GM12878 (cell line): ENCODE data around the gene LCN12. TPM values are rescaled to one million over a fixed set of nuclear protein-coding genes. Genes with fewer than 3 reads are reported as not detected.
A peak's percentile ranks its signal among the peaks of the same experiment; 100 is the strongest.

ENCODE experiments used
- ATAC-seq: fragments of 200-7000 bp; cut with Tn5 transposase; 3 replicates; pipeline ENCODE4 v1.9.1; 2020; ENCODE audit warnings: mild to moderate bottlenecking, moderate library complexity
- BruUV-seq: library from RNA; stranded (reverse); fragments of 400-500 nt; replicated peaks from 2 replicates; lab custom pipeline; 2021; lab: Mats Ljungman, UMichigan
- CTCF ChIA-PET: fragments of 300-600 bp; sonication (Branson Sonifier 250); formaldehyde crosslinking; extraction: SDS; loops from one replicate; lab custom pipeline; 2021; ENCODE audit warnings: inconsistent platforms; lab: Yijun Ruan, JAX
- POLR2A ChIA-PET: fragments of 350-600 bp; formaldehyde crosslinking; extraction: SDS; loops from one replicate; lab custom pipeline; 2021; ENCODE audit warnings: inconsistent platforms; lab: Charles Lee
- RAD21 ChIA-PET: fragments of 300-600 bp; sonication (Branson Sonifier 250); formaldehyde crosslinking; loops from one replicate; lab custom pipeline; 2023; ENCODE audit warnings: antibody characterized with exemption; ENCODE audit not compliant: unreplicated experiment; lab: Charles Lee
- SMC1A ChIA-PET: fragments of 300-600 bp; sonication (Branson Sonifier 250); formaldehyde crosslinking; loops from one replicate; lab custom pipeline; 2023; ENCODE audit not compliant: unreplicated experiment, uncharacterized antibody; lab: Charles Lee
- DNase-seq: peaks from one replicate; pipeline ENCODE4 v3.0.0-alpha.2; 2011; ENCODE audit warnings: low read depth, low spot score
- FAIRE-seq: peaks from 3 replicates; lab custom pipeline; 2011; peaks lifted over from hg19 to GRCh38; lab: Jason Lieb, UNC
- H2AFZ ChIP-seq: 2 replicates; pipeline ENCODE4 v1.6.0; 2011; ENCODE audit warnings: low read depth, low read length, control low read depth; ENCODE audit not compliant: control insufficient read depth
- H3K27ac ChIP-seq: 2 replicates; pipeline ENCODE4 v1.5.1; 2011; ENCODE audit warnings: control low read depth; ENCODE audit not compliant: control insufficient read depth, insufficient read depth
- H3K27me3 ChIP-seq, 2 experiments: replicated peaks in 1 of 2; 2 replicates each; pipeline versions ENCODE4 v1.6.0 to v1.6.1; 2011; ENCODE audit warnings: low read length in 1 of 2; ENCODE audit not compliant: control insufficient read depth in 2 of 2, insufficient read depth in 2 of 2
- H3K36me3 ChIP-seq, 2 experiments: 2 replicates each; pipeline ENCODE4 v1.5.1; 2011; ENCODE audit warnings: low read length in 1 of 2; ENCODE audit not compliant: control insufficient read depth in 2 of 2, insufficient read depth in 2 of 2
- H3K4me1 ChIP-seq: 2 replicates; pipeline ENCODE4 v1.6.1; 2011; ENCODE audit warnings: mild to moderate bottlenecking, low read length, moderate library complexity, mixed read lengths; ENCODE audit not compliant: control insufficient read depth, insufficient read depth
- H3K4me2 ChIP-seq: 2 replicates; pipeline ENCODE4 v1.6.0; 2011; ENCODE audit warnings: control low read depth; ENCODE audit not compliant: control insufficient read depth, insufficient read depth
- H3K4me3 ChIP-seq: fragments of 200-600 bp; sonication (generic); 2 replicates; pipeline ENCODE4 v1.5.1; 2016
- H3K79me2 ChIP-seq: 2 replicates; pipeline ENCODE4 v1.6.0; 2011; ENCODE audit warnings: low read length; ENCODE audit not compliant: control insufficient read depth, insufficient read depth
- H3K9ac ChIP-seq: 2 replicates; pipeline ENCODE4 v1.8.0; 2011; ENCODE audit warnings: low read length, control low read depth, mixed read lengths; ENCODE audit not compliant: control insufficient read depth, insufficient read depth
- H3K9me3 ChIP-seq: replicated peaks from 3 replicates; pipeline ENCODE4 v1.5.1; 2011; ENCODE audit warnings: mild to moderate bottlenecking, low read length; ENCODE audit not compliant: control insufficient read depth, insufficient read depth
- H4K20me1 ChIP-seq: 2 replicates; pipeline ENCODE4 v1.6.0; 2011; ENCODE audit not compliant: control insufficient read depth, insufficient read depth
- BCL3 ChIP-seq: IDR thresholded peaks from 2 replicates; pipeline ENCODE4 v1.6.1; 2011; ENCODE audit warnings: borderline replicate concordance, low read depth, mild to moderate bottlenecking, moderate library complexity, low read length; ENCODE audit not compliant: insufficient read depth, poor library complexity, severe bottlenecking
- JUND ChIP-seq: IDR thresholded peaks from 2 replicates; pipeline ENCODE4 v1.6.1; 2012; ENCODE audit warnings: low read depth, mild to moderate bottlenecking, low read length, improper control_type of control experiment, moderate library complexity
- RELA ChIP-seq: fragments of 450-650 bp; IDR thresholded peaks from 2 replicates; pipeline ENCODE4 v1.8.0; 2014; ENCODE audit warnings: borderline replicate concordance; ENCODE audit not compliant: partially characterized antibody
- ZNF24 ChIP-seq: fragments of 450-650 bp; IDR thresholded peaks from 2 replicates; pipeline ENCODE4 v1.6.1; 2017; ENCODE audit warnings: antibody characterized with exemption, mild to moderate bottlenecking
- WGBS: methylation state at CpG from one replicate; pipeline ENCODE4 v1.1.6; 2016; ENCODE audit warnings: low lambda C conversion rate; ENCODE audit not compliant: insufficient replicate concordance, insufficient coverage; ENCODE audit errors: missing lambda C conversion rate; 5-methylcytosine and 5-hydroxymethylcytosine counted together
- in situ Hi-C: fragments of 300-500 bp; cut with MboI; formaldehyde crosslinking; loops from 9 replicates; pipeline ENCODE4 v1.14.3; 2018; ENCODE audit warnings: mixed read lengths
- intact Hi-C: fragments of 100-400 bp; cut with micrococcal nuclease; formaldehyde crosslinking; loops from one replicate; pipeline ENCODE4 v1.14.2; 2022; ENCODE audit not compliant: unreplicated experiment
- polyA plus RNA-seq, 11 experiments: library from polyadenylated mRNA; depleted of rRNA in 4 of 11; unstranded in 6 of 11; stranded (reverse) in 5 of 11; fragments of >200 nt; fragmentation: Nextera tagmentation in 4 of 11; fragmentation: Illumina TruSeq in 1 of 11; extraction: Ambion mirVana in 4 of 11; extraction: Trizol in 1 of 11; gene quantifications; 1 replicate in 1 of 11; 2 replicates in 10 of 11; pipeline versions ENCODE4 v1.2.1 to v1.2.3, GENCODE V29; 2011 to 2016; ENCODE audit warnings: inconsistent platforms in 2 of 11, missing spikeins in 2 of 11, low read depth in 1 of 11
- total RNA-seq, 4 experiments: library from RNA; depleted of rRNA in 3 of 4; stranded (reverse); fragments of >200 nt in 3 of 4; fragmentation: Illumina TruSeq in 1 of 4; extraction: Trizol in 1 of 4; gene quantifications; 2 replicates each; pipeline versions ENCODE4 v1.2.1 to v1.2.3, GENCODE V29; 2013 to 2021

LCN12 gene
- total and polyA plus RNA-seq, 10 of the 15 experiments (the other 5 are each of a cell fraction or from before 2014, with no cell fraction given): 0.06 to 0.64 (median 0.40) TPM; not detected in 3

- no peak for DNase-seq
- H3K4me3 ChIP-seq: no peak overlapping the region
- WGBS: 51% methylated on average over 16 of the region's 16 CpGs
- no peak overlapping the region for H3K27ac ChIP-seq
- in situ Hi-C loops (no loop called here), intact Hi-C loops (no loop called here)
- RAD21 ChIA-PET: no interaction called here
- no peaks in the 10 kb centered on the region for H3K9me3 ChIP-seq
- H3K36me3 ChIP-seq: no peaks in the 10 kb centered on the region
- no peak for ATAC-seq
- CTCF ChIA-PET: no interaction called here
- H4K20me1 ChIP-seq: peaks cover 3% of the 10 kb centered on the region; the same call in 1 of the 2 replicates
- H3K27me3 ChIP-seq: peaks cover under 1 to 6% of the 10 kb centered on the region in 2 experiments
- H2AFZ ChIP-seq: no peak overlapping the region
- FAIRE-seq: no peak
- no peaks in the 10 kb centered on the region for H3K79me2 ChIP-seq
- TF ChIP-seq ZNF24 (peak; percentile 76), BCL3 (no peak), RELA (no peak), JUND (no peak)
- no peaks in the 10 kb centered on the region for H3K4me1 ChIP-seq
- no peak overlapping the region for H3K4me2 ChIP-seq
- SMC1A ChIA-PET: no interaction called here
- POLR2A ChIA-PET: no interaction called here
- BruUV-seq: no TSS peak
- H3K9ac ChIP-seq: no peak overlapping the region
These were observed 28.8 kb downstream of the LCN12 start for GRCh38 chr9:136980669-136981478.
